SK-N-SH treated with all-trans-retinoic acid at 6 μM for 48 hours (cell line): ENCODE measurements around the gene TMEM9B.

Source experiments
- ATAC-seq: fragments of 200-7000 bp; cut with Tn5 transposase; 3 replicates; pipeline ENCODE4 v1.9.1; 2020; ENCODE audit warnings: mild to moderate bottlenecking, moderate library complexity
- ARNTL ChIP-seq: fragments of 450-650 bp; formaldehyde crosslinking; IDR thresholded peaks from 2 replicates; pipeline ENCODE4 v1.5.0; 2020; ENCODE audit warnings: low read depth, mild to moderate bottlenecking, moderate library complexity, borderline replicate concordance
- BACH2 ChIP-seq: fragments of 250-450 bp; sonication (Bioruptor Pico); IDR thresholded peaks from 2 replicates; pipeline ENCODE4 v1.9.0; 2021; ENCODE audit warnings: mild to moderate bottlenecking, borderline replicate concordance
- CSDC2 ChIP-seq: fragments of 250-450 bp; sonication (Bioruptor Pico); IDR thresholded peaks from 2 replicates; pipeline ENCODE4 v1.5.0; 2020; ENCODE audit warnings: mild to moderate bottlenecking, moderate library complexity
- ESRRG ChIP-seq: fragments of 250-450 bp; sonication (Bioruptor Pico); IDR thresholded peaks from 2 replicates; pipeline ENCODE4 v1.6.1; 2021; ENCODE audit warnings: mild to moderate bottlenecking
- GLIS3 ChIP-seq: fragments of 250-450 bp; sonication (Bioruptor Pico); IDR thresholded peaks from 2 replicates; pipeline ENCODE4 v1.5.0; 2020; ENCODE audit warnings: mild to moderate bottlenecking, moderate library complexity
- ISL1 ChIP-seq: fragments of 250-450 bp; sonication (Bioruptor Pico); IDR thresholded peaks from 2 replicates; pipeline ENCODE4 v2.1.2; 2022; ENCODE audit warnings: mild to moderate bottlenecking, moderate library complexity
- PATZ1 ChIP-seq: fragments of 250-450 bp; sonication (Bioruptor Pico); IDR thresholded peaks from 2 replicates; pipeline ENCODE4 v1.8.0; 2020; ENCODE audit warnings: mild to moderate bottlenecking, moderate library complexity, borderline replicate concordance
- PPARA ChIP-seq: fragments of 250-450 bp; sonication (Bioruptor Pico); IDR thresholded peaks from 2 replicates; pipeline ENCODE4 v1.5.0; 2020; ENCODE audit warnings: mild to moderate bottlenecking, borderline replicate concordance
- RARB ChIP-seq: fragments of 250-450 bp; sonication (Bioruptor Pico); IDR thresholded peaks from 2 replicates; pipeline ENCODE4 v1.8.0; 2021; ENCODE audit warnings: mild to moderate bottlenecking, moderate library complexity
- SNAI2 ChIP-seq: fragments of 250-450 bp; sonication (Bioruptor Pico); IDR thresholded peaks from 2 replicates; pipeline ENCODE4 v1.5.0; 2020; ENCODE audit warnings: mild to moderate bottlenecking, moderate library complexity
- TCF4 ChIP-seq: fragments of 250-450 bp; sonication (Bioruptor Pico); IDR thresholded peaks from 2 replicates; pipeline ENCODE4 v1.8.0; 2021; ENCODE audit warnings: mild to moderate bottlenecking, moderate library complexity, borderline replicate concordance
- TOX ChIP-seq: fragments of 250-450 bp; sonication (Bioruptor Pico); IDR thresholded peaks from 2 replicates; pipeline ENCODE4 v1.8.0; 2021; ENCODE audit warnings: mild to moderate bottlenecking, moderate library complexity, borderline replicate concordance
- ZC3H10 ChIP-seq: fragments of 250-450 bp; sonication (Bioruptor Pico); IDR thresholded peaks from 2 replicates; pipeline ENCODE4 v1.5.1; 2021; ENCODE audit warnings: mild to moderate bottlenecking, moderate library complexity
- ZFP30 ChIP-seq: fragments of 450-650 bp; formaldehyde crosslinking; IDR thresholded peaks from 2 replicates; pipeline ENCODE4 v1.5.0; 2022; ENCODE audit warnings: mild to moderate bottlenecking, moderate library complexity
- ZNF565 ChIP-seq: fragments of 450-650 bp; formaldehyde crosslinking; conservative IDR thresholded peaks from 2 replicates; pipeline ENCODE4 v1.5.0; 2020; ENCODE audit warnings: low read depth, mild to moderate bottlenecking, moderate library complexity
- ZNF70 ChIP-seq: fragments of 450-650 bp; formaldehyde crosslinking; IDR thresholded peaks from 2 replicates; pipeline ENCODE4 v1.5.0; 2020; ENCODE audit warnings: mild to moderate bottlenecking, moderate library complexity
- ZNF8 ChIP-seq: fragments of 450-650 bp; formaldehyde crosslinking; IDR thresholded peaks from 2 replicates; pipeline ENCODE4 v1.5.0; 2020; ENCODE audit warnings: mild to moderate bottlenecking, moderate library complexity
- TF ChIP-seq, protein P1 (sequence below): fragments of 250-450 bp; sonication (Bioruptor Pico); IDR thresholded peaks from 2 replicates; pipeline ENCODE4 v1.5.0; 2020; ENCODE audit warnings: mild to moderate bottlenecking, moderate library complexity
- TF ChIP-seq, protein P2 (sequence below): fragments of 250-450 bp; sonication (Bioruptor Pico); IDR thresholded peaks from 2 replicates; pipeline ENCODE4 v1.5.1; 2021; ENCODE audit warnings: mild to moderate bottlenecking, moderate library complexity
- TF ChIP-seq, protein P3 (sequence below): fragments of 250-450 bp; sonication (Bioruptor Pico); IDR thresholded peaks from 2 replicates; pipeline ENCODE4 v1.8.0; 2021; ENCODE audit warnings: low read depth, mild to moderate bottlenecking, moderate library complexity, borderline replicate concordance

The TMEM9B gene

GRCh38 chr11:8926236-8926635 lies 38.0 kb downstream of the TMEM9B start:
- TF ChIP-seq PATZ1 (CRISPR knock-in tag) (no peak), GLIS3 (CRISPR knock-in tag) (no peak), ZNF8 (CRISPR knock-in tag) (no peak), ZNF70 (CRISPR knock-in tag) (no peak), ZNF565 (no peak), PPARA (no peak), ESRRG (no peak), SNAI2 (CRISPR knock-in tag) (no peak), ISL1 (CRISPR knock-in tag) (no peak), CSDC2 (CRISPR knock-in tag) (no peak), RARB (no peak), ZFP30 (CRISPR knock-in tag) (no peak)
- TF ChIP-seq, protein P1, sequence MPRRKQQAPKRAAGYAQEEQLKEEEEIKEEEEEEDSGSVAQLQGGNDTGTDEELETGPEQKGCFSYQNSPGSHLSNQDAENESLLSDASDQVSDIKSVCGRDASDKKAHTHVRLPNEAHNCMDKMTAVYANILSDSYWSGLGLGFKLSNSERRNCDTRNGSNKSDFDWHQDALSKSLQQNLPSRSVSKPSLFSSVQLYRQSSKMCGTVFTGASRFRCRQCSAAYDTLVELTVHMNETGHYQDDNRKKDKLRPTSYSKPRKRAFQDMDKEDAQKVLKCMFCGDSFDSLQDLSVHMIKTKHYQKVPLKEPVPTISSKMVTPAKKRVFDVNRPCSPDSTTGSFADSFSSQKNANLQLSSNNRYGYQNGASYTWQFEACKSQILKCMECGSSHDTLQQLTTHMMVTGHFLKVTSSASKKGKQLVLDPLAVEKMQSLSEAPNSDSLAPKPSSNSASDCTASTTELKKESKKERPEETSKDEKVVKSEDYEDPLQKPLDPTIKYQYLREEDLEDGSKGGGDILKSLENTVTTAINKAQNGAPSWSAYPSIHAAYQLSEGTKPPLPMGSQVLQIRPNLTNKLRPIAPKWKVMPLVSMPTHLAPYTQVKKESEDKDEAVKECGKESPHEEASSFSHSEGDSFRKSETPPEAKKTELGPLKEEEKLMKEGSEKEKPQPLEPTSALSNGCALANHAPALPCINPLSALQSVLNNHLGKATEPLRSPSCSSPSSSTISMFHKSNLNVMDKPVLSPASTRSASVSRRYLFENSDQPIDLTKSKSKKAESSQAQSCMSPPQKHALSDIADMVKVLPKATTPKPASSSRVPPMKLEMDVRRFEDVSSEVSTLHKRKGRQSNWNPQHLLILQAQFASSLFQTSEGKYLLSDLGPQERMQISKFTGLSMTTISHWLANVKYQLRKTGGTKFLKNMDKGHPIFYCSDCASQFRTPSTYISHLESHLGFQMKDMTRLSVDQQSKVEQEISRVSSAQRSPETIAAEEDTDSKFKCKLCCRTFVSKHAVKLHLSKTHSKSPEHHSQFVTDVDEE (CRISPR knock-in tag), result no peak
- TF ChIP-seq, protein P2, sequence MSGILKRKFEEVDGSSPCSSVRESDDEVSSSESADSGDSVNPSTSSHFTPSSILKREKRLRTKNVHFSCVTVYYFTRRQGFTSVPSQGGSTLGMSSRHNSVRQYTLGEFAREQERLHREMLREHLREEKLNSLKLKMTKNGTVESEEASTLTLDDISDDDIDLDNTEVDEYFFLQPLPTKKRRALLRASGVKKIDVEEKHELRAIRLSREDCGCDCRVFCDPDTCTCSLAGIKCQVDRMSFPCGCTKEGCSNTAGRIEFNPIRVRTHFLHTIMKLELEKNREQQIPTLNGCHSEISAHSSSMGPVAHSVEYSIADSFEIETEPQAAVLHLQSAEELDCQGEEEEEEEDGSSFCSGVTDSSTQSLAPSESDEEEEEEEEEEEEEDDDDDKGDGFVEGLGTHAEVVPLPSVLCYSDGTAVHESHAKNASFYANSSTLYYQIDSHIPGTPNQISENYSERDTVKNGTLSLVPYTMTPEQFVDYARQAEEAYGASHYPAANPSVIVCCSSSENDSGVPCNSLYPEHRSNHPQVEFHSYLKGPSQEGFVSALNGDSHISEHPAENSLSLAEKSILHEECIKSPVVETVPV (CRISPR knock-in tag), result no peak
- no peak for ATAC-seq

DNA sequence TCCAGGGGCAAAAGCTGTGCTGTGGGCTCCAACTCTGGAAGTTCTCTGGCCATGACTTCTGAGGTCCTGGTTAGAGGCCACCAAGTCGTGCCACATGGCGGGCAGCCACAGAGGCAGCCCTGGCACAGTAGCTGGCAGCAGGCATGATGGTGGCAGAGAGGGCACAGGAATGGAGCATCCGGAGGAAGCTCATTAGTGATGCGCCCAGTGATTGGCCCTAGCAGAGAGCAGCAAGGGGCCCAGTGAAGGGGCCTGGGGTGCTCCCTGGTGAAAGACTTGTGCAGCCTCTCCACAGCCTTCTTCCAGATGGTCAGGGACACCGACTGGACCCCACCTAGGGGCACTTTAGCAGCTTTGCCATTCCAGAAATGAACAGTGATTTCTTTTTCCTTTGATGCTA lies 38.5 kb downstream of the TMEM9B start:
- TF ChIP-seq SNAI2 (CRISPR knock-in tag) (no peak), TOX (CRISPR knock-in tag) (no peak), ISL1 (CRISPR knock-in tag) (no peak), ZNF8 (CRISPR knock-in tag) (no peak), ZFP30 (CRISPR knock-in tag) (no peak), PPARA (no peak), TCF4 (CRISPR knock-in tag) (no peak), CSDC2 (CRISPR knock-in tag) (no peak), BACH2 (CRISPR knock-in tag) (no peak), ZNF70 (CRISPR knock-in tag) (no peak)
- TF ChIP-seq, protein P3, sequence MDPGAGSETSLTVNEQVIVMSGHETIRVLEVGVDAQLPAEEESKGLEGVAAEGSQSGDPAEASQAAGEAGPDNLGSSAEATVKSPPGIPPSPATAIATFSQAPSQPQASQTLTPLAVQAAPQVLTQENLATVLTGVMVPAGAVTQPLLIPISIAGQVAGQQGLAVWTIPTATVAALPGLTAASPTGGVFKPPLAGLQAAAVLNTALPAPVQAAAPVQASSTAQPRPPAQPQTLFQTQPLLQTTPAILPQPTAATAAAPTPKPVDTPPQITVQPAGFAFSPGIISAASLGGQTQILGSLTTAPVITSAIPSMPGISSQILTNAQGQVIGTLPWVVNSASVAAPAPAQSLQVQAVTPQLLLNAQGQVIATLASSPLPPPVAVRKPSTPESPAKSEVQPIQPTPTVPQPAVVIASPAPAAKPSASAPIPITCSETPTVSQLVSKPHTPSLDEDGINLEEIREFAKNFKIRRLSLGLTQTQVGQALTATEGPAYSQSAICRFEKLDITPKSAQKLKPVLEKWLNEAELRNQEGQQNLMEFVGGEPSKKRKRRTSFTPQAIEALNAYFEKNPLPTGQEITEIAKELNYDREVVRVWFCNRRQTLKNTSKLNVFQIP (CRISPR knock-in tag), result no peak
- TF ChIP-seq, protein P2 (CRISPR knock-in tag), result no peak
- TF ChIP-seq, all 23 proteins: peak for 0
- no peak for ATAC-seq

DNA sequence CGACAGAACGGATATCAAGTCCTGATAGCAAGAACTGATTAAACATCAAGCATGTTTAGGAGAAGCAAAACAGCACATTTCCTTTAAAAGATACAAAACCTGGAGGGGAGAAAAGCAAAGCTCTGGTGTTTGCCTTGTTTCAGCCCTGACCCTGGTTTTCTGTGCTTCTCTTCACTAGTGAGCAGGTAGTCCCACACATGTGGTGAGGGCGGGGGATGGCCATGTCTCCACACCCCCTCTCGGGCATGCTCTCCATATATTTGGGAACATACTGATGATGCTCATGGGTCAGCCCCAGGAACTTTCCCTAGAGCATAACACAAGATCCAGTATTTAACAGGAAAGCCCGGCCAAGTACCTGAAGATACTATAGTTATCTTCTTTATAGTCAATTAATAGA lies 41.6 kb downstream of the TMEM9B start:
- no peak for ATAC-seq
- TF ChIP-seq ZFP30 (CRISPR knock-in tag) (no peak), CSDC2 (CRISPR knock-in tag) (no peak), ZNF70 (CRISPR knock-in tag) (no peak), ARNTL (no peak), ZC3H10 (CRISPR knock-in tag) (no peak), ESRRG (no peak), RARB (no peak), PATZ1 (CRISPR knock-in tag) (no peak), BACH2 (CRISPR knock-in tag) (no peak), ZNF8 (CRISPR knock-in tag) (no peak), PPARA (no peak), TCF4 (CRISPR knock-in tag) (no peak)
- TF ChIP-seq, protein P2 (CRISPR knock-in tag), result no peak
- TF ChIP-seq, protein P3 (CRISPR knock-in tag), result no peak
